ENCODE results near the gene STOML1.

GRCh38 chr15:73985101-73985873 is 6.8 kb downstream of the STOML1 start:
- TF ChIP-seq, protein P1, sequence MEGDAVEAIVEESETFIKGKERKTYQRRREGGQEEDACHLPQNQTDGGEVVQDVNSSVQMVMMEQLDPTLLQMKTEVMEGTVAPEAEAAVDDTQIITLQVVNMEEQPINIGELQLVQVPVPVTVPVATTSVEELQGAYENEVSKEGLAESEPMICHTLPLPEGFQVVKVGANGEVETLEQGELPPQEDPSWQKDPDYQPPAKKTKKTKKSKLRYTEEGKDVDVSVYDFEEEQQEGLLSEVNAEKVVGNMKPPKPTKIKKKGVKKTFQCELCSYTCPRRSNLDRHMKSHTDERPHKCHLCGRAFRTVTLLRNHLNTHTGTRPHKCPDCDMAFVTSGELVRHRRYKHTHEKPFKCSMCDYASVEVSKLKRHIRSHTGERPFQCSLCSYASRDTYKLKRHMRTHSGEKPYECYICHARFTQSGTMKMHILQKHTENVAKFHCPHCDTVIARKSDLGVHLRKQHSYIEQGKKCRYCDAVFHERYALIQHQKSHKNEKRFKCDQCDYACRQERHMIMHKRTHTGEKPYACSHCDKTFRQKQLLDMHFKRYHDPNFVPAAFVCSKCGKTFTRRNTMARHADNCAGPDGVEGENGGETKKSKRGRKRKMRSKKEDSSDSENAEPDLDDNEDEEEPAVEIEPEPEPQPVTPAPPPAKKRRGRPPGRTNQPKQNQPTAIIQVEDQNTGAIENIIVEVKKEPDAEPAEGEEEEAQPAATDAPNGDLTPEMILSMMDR (IDR thresholded peaks at IDR 0.05), result no peak
- TF ChIP-seq POLR2A (IDR thresholded peaks at IDR 0.05), result no peak
